NCI-H510A (cell line): Measurements from ENCODE around the gene APEH.
A peak's percentile ranks its signal among the peaks of the same experiment; 100 is the strongest.

Source experiments
- DNase-seq: peaks from one replicate; lab custom pipeline; 2025; lab: John Stamatoyannopoulos, UW

Gene APEH

DNA sequence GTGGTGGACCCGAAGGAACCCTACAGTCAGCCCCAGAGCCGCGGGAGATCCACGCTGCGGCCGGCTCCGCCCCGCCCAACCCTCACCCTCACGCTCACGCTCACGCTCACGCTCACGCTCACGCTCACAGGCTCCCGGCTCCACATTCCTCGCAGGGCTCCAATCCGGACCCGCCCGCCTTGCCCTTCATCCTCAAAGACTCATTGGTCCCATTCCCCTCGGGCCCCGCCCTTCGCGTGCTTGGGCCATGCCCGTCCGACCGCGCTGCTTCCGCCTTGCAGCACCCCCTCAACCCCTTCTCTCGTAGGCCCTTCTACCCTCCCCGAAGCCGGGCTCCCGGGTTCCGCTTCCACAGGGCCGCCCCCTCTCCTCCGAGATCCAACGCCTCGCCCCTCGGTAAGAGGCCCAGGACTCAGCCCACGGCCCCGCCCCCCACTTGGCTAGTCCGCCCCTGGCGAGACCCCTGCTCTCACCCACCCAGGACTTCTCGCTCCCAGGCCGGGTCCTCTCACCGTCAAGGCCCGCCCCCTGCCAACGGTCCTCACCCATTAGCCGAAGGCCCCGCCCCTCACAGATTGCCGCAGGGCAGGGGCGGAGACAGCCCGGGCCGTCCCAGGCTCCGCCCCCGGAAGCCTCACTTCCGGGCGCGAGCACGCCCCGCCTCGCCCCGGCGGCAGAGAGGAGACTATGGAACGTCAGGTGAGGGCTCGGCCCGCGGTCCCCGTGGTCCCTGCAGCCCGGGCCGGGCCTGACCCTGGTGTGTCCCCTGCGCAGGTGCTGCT is at the start of gene APEH:
Gene APEH, plus strand, starts transcription at position 637 of the 782 bp plus-strand sequence. Its CDS starts 51 bp downstream, at position 688.
- DNase-seq = no peak

- DNase-seq = no peak
These were observed 49.1 kb upstream of the APEH start for GRCh38 chr3:49625071-49625470.

DNA sequence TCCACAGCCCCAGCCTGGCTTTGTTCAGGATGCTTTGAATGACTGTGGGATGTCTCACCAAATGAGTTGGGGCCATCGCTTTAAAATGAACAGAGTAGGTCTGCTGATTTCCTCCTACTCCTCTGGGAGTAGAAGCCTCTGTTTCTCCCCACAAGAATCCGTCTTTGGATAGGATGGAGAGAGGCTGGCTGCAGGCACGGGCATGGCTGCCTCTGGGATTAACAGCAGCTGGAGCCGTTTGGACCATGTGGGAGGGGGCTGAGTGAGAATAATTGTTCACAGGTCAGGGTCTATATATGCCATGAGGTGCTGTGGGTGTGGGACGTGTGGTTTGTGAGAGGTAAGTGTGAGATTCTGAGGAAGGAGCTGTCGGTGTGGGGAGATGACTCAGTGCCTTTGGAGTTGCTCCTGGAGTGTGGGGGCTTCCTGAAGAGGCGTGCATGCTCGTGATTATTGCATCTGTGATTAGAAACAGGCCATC is 48.0 kb upstream of the APEH start:
- no peak for DNase-seq

DNA sequence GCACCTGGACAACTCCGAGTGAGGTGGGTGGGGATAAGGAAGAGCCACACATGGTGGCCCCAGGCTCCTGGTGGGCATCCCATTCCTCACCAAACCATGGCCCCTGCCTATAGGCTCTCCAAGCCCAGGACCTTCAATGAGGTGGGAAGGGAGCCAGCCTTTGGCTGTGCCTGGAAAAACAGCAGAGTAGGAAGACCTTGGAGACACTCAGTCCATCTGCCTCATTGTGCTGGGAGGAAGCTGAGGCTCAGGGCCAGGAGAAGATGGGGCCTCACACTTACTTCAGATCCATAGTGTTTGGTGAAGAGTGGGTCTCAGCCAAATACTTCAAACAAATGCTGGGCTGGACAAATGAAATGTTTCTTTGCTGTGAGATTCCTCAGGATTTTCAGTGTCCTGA is 47.4 kb upstream of the APEH start:
- DNase-seq = no peak

DNA sequence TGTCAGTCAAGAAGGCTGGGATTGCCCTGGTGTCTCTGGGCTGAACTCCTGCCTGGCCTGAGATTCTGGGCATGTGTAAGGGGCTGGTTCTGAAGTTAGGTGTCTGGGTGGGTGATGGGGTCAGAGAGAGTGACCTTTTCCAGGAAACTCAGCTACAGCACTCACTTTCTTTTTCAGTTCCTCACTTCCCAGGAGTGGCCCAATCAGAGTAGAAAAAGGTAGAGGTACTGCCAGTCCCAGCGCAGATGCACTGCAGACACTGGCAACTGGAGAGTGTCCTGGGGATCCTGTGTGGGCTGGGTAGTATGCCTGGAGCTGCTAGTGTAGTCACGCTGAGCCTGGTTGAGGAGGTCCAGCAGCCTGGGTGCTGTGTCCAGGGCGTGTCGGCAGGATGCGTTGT is 46.5 kb upstream of the APEH start:
- DNase-seq = no peak

DNA sequence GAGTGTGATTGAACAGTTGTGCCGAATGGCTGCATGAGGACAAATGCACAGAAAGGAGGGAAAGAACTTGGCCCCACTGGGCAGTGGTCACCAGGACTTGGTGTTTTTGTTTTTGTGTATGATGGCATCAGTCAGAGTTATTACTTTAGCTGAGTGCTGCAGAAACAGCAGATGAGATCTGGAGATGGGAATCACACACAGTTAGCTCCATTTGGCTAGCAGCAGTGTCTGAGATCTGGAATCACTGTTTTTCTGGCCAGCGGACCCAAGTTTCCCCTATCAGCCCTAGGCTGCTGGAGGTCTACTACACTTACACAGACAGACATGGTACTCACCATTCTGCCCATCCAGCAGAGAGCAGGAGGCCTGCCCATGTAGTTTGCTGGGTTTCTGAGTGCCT is 45.9 kb upstream of the APEH start:
- no peak for DNase-seq

GRCh38 chr3:49629451-49629850 is 44.7 kb upstream of the APEH start:
- DNase-seq = no peak

DNA sequence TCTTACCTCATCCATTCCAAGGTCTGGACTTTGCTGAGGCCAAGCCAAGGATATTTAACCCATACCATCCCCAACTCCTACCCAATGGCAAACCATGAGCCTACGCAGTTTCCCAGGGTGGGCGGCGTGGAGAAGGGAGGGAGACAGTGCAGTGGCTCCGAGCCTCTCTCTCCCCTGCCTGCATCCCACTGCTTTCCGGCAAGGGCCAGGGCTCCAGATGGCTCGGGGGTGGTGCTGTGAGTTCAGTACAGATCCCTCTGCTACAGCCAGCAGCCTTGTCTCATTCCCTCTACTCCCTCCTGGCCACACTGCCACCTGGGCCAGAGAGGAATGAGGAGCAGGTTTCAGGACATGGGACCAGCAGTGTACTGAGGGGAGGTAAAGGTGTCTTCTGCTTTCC is 44.3 kb upstream of the APEH start:
- no peak for DNase-seq

- no peak for DNase-seq
These were observed 43.4 kb upstream of the APEH start for GRCh38 chr3:49630784-49631183.

GRCh38 chr3:49634736-49635135 is 39.4 kb upstream of the APEH start:
- DNase-seq = no peak

DNA sequence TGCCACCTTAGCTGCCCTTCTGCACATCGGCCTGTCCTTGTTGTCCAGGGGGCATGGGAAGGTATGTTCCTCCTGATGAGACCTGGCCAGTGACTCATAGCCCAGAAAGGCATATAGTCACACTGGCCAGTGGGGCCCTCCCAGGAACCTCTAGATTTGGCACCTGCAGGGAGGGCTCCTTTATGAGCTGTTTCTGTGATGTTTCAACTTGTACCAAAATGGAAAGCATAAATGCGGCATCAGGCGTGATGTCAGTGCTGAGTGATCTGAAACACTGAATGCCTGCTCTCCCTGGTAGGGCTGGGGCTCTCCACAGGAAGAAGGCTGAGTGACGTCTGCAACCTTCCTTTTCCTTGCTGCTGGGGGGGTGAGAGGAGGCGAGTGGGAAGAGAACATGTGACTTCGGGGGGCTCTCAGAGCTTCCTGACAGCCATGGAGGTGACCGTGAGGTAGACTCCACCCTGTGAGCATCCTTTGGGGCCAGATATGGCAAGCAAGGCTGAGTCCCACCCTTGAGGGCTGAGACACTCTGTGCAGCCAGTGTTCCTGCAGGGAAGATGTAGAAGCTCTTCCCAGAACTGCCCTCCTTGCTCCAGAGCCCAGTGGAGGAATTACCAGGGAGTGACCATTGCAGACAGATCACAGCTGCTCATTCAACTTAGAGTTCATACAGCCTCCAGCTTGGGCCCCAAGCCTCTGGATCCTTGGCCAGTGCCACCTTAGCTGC is 37.1 kb upstream of the APEH start:
- no peak for DNase-seq

DNA sequence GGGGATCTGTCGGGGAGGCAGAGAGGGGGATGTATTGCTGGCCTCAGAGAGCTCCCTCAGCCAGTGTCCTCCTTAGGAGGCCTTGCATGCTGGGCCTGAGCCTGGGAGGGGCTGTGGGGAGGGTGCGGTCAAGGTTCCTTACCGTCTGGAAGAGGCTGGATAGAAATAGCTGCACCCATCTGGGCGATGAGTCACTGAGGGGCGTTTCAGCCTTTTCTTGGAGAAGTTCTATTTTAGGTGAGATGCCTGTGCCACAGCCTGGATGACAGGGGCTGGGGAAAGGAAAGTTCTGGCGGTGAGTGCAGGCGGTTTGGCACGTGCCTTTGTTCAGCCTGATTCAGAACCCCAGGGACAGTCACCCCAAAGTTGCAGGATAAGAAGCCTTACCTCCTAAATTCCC is 35.7 kb upstream of the APEH start:
- DNase-seq = no peak

DNA sequence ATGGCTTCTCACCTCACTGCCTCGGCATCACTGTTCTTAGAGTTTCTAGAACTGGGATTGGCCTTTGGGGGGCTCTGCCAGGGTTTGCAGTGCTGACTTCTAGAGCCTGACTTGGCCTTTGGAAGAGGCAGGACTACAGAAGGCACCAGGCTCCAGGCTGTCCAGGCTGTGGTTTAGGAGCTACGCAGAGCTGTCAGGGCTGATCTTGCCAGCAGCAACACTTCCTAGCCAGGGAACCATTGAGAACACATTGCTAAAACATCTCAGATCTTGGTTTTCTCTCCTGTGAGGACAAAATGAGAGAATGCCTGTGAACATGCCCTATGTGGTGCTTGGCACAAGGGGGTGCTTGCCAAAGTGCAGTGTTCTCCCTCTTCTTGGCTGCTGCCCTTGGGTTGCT is 34.6 kb upstream of the APEH start:
- DNase-seq = no peak

DNA sequence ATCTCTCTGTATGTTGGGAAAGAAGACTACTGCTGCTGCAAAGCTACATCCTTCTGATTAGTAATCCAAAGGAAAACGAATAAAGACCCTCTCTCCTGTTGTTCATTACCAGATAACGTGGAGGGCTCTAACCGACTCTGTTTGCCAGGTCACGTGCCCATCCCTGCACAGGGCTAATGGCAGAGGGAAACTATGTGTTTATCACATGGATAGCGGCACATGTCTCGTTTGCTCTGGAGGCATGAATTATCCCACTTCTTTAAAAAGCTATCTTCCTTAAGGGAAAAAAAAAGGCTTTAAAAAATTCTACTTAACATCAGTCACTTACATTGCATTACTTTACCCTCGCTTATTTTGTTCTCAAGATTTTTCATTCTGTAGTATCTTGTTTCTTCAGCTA is 32.9 kb upstream of the APEH start:
- DNase-seq = no peak

GRCh38 chr3:49641921-49642707 is 32.0 kb upstream of the APEH start:
- DNase-seq = no peak

DNA sequence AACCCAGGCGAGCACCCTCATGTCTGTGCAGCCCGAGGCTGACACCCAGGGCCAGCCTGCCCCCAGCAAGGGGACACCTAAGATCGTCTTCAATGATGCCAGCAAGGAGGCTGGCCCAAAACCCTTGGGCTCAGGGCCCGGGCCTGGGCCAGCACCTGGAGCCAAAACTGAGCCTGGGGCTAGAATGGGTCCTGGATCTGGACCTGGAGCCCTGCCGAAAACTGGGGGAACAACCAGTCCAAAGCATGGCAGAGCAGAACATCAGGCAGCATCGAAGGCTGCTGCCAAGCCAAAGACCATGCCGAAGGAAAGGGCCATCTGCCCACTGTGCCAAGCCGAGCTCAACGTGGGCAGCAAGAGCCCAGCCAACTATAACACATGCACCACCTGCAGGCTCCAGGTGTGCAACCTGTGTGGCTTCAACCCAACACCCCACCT is 31.4 kb upstream of the APEH start:
- no peak for DNase-seq

GRCh38 chr3:49644684-49645083 is 29.5 kb upstream of the APEH start:
- no peak for DNase-seq

DNA sequence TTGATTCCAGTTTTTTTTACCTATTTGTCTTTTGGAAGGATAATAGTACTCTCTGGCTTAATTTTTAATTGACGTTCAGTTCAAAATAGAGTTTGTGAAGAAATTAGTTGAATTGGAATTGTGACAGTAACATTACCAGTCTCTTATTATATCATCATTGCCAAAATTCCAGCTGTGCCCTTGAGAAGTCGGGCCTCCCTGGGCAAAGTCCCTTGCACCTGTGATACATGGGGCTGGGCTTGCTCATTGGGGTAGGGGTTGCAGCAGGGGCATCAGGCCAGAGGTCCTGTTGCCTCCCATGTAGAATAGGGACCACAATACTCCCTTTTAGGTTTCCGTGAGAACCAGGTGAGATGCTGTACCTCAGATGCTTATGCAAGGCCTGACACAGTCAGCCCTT is 27.9 kb upstream of the APEH start:
- no peak for DNase-seq

DNA sequence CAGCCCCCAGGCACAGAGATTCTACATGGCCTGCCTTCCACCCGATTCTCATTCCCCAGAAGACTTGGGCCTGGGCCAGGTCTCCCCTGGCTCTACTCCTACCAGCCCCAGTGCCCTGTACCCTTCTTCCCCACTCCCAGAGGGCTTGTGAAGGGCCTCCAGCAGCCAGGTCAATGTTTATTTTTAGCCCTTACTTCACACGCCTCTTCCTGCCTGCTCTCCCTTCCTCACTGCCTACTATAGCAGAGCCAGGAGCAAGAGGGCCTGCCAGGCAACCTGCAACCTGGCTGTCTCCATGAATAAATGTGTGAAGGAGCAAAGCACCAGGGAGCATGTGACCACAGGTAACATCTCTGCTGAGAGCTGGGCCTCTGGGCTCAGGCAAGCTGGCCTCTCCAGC is 26.4 kb upstream of the APEH start:
- peak; percentile 51 for DNase-seq

DNA sequence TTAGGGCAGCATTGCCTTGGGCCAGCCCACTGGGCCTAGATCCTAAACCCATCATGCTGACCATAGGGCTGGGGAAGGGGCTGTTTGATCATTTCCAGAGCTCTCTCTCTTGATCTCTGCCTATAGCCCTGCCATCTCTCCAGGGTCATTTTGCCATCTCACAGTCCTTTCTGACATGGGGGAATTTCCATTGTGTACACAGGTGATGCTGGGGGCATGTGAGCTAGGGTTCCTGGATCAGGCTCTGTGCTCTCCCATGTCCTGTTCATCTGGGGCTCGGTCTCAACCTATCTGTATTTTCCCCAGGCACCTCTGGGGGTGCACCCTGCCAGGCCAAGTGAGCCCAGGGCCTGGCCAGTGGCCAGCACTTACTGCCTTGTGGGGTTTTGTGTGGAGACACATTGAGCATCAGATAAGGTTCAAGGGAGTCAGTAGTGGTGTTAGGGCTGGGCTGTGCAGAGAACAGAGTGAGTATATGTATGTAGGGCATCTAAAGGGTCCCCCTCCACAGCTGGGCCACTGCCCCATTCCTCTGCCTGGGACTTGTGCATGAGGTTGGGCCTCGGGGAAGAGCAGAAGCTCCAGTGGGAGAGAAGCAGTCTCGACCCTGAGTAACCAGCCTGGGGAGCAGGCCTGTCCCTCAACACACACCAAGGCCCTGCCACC is 25.7 kb upstream of the APEH start:
- DNase-seq = no peak

DNA sequence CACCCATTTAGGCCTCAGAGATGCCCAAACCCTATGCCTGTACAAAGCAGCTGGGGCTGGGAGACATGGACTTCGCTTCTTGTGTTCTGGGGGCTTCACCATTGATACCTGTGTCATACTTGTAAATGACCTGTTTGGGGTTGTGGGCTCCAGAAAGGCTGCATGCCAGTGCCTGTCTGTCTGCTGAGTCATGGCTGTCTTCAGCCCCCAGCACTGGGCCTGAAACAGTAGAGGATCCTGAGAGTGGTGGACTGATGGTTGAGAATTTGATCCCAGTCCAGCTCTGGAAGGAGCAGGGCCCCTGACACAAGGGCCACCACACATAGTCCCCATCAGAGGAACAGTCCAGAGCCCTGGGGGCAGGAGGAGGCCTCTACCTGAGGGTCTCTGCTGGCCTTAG is 24.6 kb upstream of the APEH start:
- no peak for DNase-seq

DNA sequence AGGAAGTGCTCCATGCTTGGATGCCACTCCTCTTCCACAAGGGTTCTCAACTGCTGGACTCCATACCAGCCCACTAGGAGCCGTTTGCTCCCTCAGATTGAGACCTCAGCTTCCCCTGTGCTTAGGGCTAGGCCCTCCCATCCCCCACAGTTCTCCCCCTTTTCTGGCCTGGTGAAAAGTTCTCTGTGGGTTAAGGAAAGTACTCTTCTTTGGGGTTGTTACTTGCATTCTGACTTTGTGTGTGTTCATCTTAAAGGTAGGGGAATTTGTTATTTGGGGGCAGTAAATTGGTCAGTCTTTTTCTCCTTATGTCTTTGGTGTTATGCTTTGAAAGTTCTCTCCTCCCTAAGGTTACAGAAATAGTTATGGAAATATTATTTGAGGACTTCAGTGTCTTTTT is 24.0 kb upstream of the APEH start:
- no peak for DNase-seq
